IPS-20b (cell line): ENCODE measurements around the gene TRMT10A.

ENCODE experiments used
- H3K27ac ChIP-seq: one replicate; pipeline ENCODE4 v1.5.1; 2013; ENCODE audit warnings: low read length
- H3K27me3 ChIP-seq: 2 replicates; pipeline ENCODE4 v1.6.1; 2013; ENCODE audit warnings: mild to moderate bottlenecking, low read length, inconsistent platforms; ENCODE audit not compliant: insufficient read depth
- H3K36me3 ChIP-seq: 2 replicates; pipeline ENCODE4 v1.6.1; 2013; ENCODE audit warnings: low read depth, mild to moderate bottlenecking, inconsistent platforms, low read length, moderate library complexity; ENCODE audit not compliant: insufficient read depth
- H3K4me1 ChIP-seq: 2 replicates; pipeline ENCODE4 v1.6.1; 2013; ENCODE audit warnings: mild to moderate bottlenecking, control low read depth, inconsistent platforms, low read length, moderate library complexity; ENCODE audit not compliant: insufficient read depth
- H3K4me3 ChIP-seq: 2 replicates; pipeline ENCODE4 v1.5.1; 2013; ENCODE audit warnings: mild to moderate bottlenecking, low read length, inconsistent platforms
- H3K9ac ChIP-seq: 2 replicates; pipeline ENCODE4 v1.6.1; 2013; ENCODE audit warnings: low read depth, mild to moderate bottlenecking, inconsistent platforms, low read length, moderate library complexity
- H3K9me3 ChIP-seq: 2 replicates; pipeline ENCODE4 v1.6.1; 2013; ENCODE audit warnings: mild to moderate bottlenecking, low read depth, low read length, inconsistent platforms; ENCODE audit not compliant: insufficient read depth

TRMT10A gene, protein sequence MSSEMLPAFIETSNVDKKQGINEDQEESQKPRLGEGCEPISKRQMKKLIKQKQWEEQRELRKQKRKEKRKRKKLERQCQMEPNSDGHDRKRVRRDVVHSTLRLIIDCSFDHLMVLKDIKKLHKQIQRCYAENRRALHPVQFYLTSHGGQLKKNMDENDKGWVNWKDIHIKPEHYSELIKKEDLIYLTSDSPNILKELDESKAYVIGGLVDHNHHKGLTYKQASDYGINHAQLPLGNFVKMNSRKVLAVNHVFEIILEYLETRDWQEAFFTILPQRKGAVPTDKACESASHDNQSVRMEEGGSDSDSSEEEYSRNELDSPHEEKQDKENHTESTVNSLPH

DNA sequence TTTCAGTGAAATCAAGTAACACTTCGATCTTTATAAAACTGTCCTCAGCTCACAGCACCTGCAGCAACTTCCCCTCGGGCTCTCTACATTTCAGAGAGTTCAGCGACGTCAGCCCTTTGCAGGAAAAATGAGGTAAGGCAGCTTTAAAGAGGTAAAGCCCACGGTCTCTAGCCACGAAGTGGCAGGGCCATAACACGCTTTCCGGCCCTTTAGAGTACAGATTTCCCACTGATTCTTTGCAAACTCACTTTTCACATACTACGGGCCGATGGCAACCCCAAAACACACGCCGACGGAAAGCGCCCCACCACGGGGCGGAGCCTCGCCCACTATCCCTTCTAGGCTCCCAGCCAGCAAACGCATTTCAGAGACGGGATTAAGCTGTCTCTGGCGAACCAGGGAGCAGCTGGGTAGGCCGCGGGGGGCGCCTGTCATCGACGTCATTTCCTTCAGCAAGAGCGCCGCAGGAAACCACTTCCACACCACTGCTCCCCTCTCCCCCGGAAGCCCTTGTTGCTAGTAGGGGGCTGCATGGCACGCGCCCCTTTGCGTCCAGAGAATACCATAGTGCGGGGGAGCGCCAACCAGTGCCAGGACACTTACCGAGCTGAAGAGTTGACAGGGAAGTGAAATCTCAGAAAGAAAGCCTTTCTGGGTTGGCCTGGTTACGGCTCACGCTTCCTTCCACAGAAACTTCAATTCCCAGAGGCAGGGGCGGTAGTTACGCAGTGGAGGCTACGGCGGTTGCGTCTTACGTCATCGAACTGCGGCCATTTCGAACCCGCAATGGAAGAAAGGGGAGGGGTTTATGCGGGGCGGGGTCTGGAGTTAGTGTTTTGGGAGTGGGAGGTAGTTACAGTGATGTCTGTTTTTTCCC lies at the start of gene TRMT10A:
Gene TRMT10A, minus strand, starts transcription at position 730 of the 877 bp plus-strand sequence. CDS start 4,701 bp downstream, outside the sequence.
- Histone ChIP-seq H3K4me3 (peak within 1 kb of the TSS; percentile 97), H3K27ac (peak within 1 kb of the TSS; percentile 94), H3K4me1 (no peaks in the 10 kb centered on the region), H3K9me3 (no peaks in the 10 kb centered on the region), H3K9ac (peak within 1 kb of the TSS; percentile 97), H3K27me3 (no peaks in the 10 kb centered on the region), H3K36me3 (no peaks in the 10 kb centered on the region)

DNA sequence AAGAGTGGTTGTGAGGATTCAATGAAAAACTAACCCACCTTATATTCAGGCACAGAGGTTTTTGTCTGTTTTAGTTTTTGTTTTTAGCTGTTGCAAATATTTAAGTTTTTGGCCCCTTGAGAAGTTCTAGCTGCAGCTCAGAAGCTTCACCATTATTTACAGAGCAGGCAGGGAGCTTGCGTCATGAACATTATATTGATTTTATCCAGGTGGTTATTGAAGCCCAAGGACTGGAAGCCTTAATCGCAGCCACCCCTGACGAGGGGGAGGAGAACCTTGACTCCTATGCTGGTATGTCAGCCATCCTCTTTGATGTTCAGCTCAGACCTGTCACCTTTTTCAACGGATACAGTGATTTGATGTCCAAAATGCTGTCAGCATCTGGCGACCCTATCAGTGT lies 48.9 kb upstream of the TRMT10A start:
- H3K9me3 ChIP-seq: no peaks in the 10 kb centered on the region
- no peaks in the 10 kb centered on the region for H3K4me1 ChIP-seq
- no peak overlapping the region for H3K9ac ChIP-seq
- H3K27me3 ChIP-seq: no peaks in the 10 kb centered on the region
- no peak overlapping the region for H3K4me3 ChIP-seq
- H3K36me3 ChIP-seq: no peaks in the 10 kb centered on the region
- no peak overlapping the region for H3K27ac ChIP-seq

DNA sequence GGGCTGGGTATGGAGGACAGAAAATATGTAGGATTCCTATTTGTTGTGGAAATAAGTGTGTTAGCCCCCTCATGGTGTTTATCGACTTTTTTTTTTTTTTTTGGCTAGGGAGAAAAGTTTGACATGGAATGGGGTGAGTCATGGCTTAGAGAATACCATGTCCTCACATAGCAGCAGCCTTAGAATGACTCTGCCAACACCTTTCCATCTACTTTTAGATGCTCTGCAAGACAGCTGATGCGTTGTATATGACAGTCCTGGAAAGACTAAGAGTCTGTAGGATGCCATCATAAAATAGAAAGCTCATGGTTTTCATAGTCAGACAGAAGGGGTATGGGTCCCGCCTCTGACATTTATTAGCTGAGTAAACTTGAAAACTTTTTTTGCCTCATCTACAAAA lies 48.4 kb upstream of the TRMT10A start:
- Histone ChIP-seq H3K27ac (no peak overlapping the region), H3K27me3 (no peaks in the 10 kb centered on the region), H3K9me3 (no peaks in the 10 kb centered on the region), H3K9ac (no peak overlapping the region), H3K4me1 (no peaks in the 10 kb centered on the region), H3K36me3 (no peaks in the 10 kb centered on the region), H3K4me3 (no peak overlapping the region)

GRCh38 chr4:99610605-99611175 lies 46.9 kb upstream of the TRMT10A start:
- H3K27me3 ChIP-seq: no peaks in the 10 kb centered on the region
- H3K27ac ChIP-seq: no peak overlapping the region
- H3K36me3 ChIP-seq: no peaks in the 10 kb centered on the region
- no peak overlapping the region for H3K9ac ChIP-seq
- no peak overlapping the region for H3K4me3 ChIP-seq
- no peaks in the 10 kb centered on the region for H3K9me3 ChIP-seq
- H3K4me1 ChIP-seq: no peaks in the 10 kb centered on the region

DNA sequence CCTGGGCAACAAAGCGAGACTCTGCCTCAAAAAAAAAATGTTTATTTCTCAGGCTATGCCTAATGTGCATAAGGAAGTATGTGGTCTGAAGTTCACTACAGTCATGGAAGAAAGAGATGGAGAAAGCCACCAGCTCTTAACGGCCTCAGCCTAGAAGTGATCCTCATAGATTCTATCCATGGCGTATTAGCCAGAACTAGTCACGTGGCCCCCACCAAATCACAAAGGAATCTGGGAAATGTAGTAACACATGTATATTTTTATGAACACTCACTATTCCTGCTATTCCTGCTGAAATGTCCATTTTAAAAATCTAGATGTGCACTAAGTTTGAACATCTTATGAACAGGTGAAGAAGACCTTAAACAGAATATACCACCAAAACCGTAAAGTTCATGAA lies 44.6 kb upstream of the TRMT10A start:
- Histone ChIP-seq H3K4me1 (no peaks in the 10 kb centered on the region), H3K9me3 (no peaks in the 10 kb centered on the region), H3K9ac (no peak overlapping the region), H3K27me3 (no peaks in the 10 kb centered on the region), H3K4me3 (no peak overlapping the region), H3K36me3 (no peaks in the 10 kb centered on the region), H3K27ac (no peak overlapping the region)

DNA sequence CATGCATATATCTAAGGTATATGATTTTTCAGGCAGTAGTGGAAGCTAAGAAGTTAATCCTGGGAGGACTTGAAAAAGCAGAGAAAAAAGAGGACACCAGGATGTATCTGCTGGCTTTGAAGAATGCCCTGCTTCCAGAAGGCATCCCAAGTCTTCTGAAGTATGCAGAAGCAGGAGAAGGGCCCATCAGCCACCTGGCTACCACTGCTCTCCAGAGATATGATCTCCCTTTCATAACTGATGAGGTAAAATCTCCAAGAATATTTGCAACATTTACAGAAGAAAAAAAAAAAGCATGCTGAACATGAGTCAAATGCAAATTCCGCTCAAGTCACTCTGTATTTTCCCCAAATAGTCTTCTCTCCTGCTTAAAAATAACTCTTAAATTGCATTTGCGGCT lies 42.9 kb upstream of the TRMT10A start:
- H3K27ac ChIP-seq: no peak overlapping the region
- H3K4me3 ChIP-seq: no peak overlapping the region
- no peak overlapping the region for H3K9ac ChIP-seq
- H3K36me3 ChIP-seq: no peaks in the 10 kb centered on the region
- no peaks in the 10 kb centered on the region for H3K9me3 ChIP-seq
- no peaks in the 10 kb centered on the region for H3K27me3 ChIP-seq
- H3K4me1 ChIP-seq: no peaks in the 10 kb centered on the region

- Histone ChIP-seq H3K27me3 (no peaks in the 10 kb centered on the region), H3K4me1 (no peaks in the 10 kb centered on the region), H3K27ac (no peak overlapping the region), H3K36me3 (no peaks in the 10 kb centered on the region), H3K9me3 (no peaks in the 10 kb centered on the region), H3K4me3 (no peak overlapping the region), H3K9ac (no peak overlapping the region)
These were observed 31.0 kb upstream of the TRMT10A start for GRCh38 chr4:99594818-99595217.

GRCh38 chr4:99593781-99594641 lies 30.2 kb upstream of the TRMT10A start:
- Histone ChIP-seq H3K27me3 (no peaks in the 10 kb centered on the region), H3K27ac (no peak overlapping the region), H3K4me3 (no peak overlapping the region), H3K9me3 (no peaks in the 10 kb centered on the region), H3K36me3 (no peaks in the 10 kb centered on the region), H3K4me1 (no peaks in the 10 kb centered on the region), H3K9ac (no peak overlapping the region)

- no peak overlapping the region for H3K9ac ChIP-seq
- no peak overlapping the region for H3K27ac ChIP-seq
- H3K27me3 ChIP-seq: no peaks in the 10 kb centered on the region
- no peaks in the 10 kb centered on the region for H3K9me3 ChIP-seq
- H3K4me1 ChIP-seq: no peaks in the 10 kb centered on the region
- H3K4me3 ChIP-seq: no peak overlapping the region
- no peaks in the 10 kb centered on the region for H3K36me3 ChIP-seq
These were observed 27.9 kb upstream of the TRMT10A start for GRCh38 chr4:99591757-99592156.

- Histone ChIP-seq H3K4me3 (no peak overlapping the region), H3K27me3 (no peaks in the 10 kb centered on the region), H3K4me1 (no peaks in the 10 kb centered on the region), H3K27ac (no peak overlapping the region), H3K9ac (no peak overlapping the region), H3K9me3 (no peaks in the 10 kb centered on the region), H3K36me3 (no peaks in the 10 kb centered on the region)
These were observed 24.0 kb upstream of the TRMT10A start for GRCh38 chr4:99587803-99588202.

DNA sequence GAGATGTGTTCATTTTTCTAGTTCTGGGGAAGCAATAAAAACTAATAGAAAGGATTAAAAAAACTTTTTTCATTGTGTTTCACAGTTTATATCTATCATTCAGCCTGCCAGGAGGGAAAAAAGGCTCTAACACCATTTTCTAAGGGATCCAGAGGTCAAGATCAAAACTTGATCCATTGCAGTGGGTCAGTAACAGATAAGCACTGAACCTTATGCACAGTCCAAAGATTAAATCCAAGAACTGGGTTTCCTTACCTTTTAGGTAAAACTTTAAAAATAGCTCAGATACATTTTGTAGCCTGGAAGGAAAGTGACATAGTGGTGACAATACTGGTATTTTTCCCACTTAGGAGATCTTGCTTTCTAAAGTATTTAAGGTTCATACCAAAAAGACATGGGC lies 23.5 kb upstream of the TRMT10A start:
- Histone ChIP-seq H3K36me3 (no peaks in the 10 kb centered on the region), H3K27me3 (no peaks in the 10 kb centered on the region), H3K27ac (no peak overlapping the region), H3K9me3 (no peaks in the 10 kb centered on the region), H3K4me3 (no peak overlapping the region), H3K9ac (no peak overlapping the region), H3K4me1 (no peaks in the 10 kb centered on the region)
